ENCODE data around the gene ITPK1. TPM values are rescaled to one million over a fixed set of nuclear protein-coding genes. Genes with fewer than 3 reads are reported as not detected.

Gene ITPK1
- total RNA-seq, 2 donors from 2014 or later = 53.8 to 85.0 TPM

GRCh38 chr14:93017898-93018297, 97.8 kb downstream of the ITPK1 start:
- no peak overlapping the region for H3K4me3 ChIP-seq
- H3K36me3 ChIP-seq = peaks cover 6% of the 10 kb centered on the region
- H3K9me3 ChIP-seq = no peaks in the 10 kb centered on the region
- H3K4me1 ChIP-seq (ENCODE audit: control insufficient read depth in 1 of 2, low read depth in 2 of 2) = peaks cover 13 to 29% of the 10 kb centered on the region in 2 donors
- no peaks in the 10 kb centered on the region for H3K27me3 ChIP-seq (replicated peaks; ENCODE audit: insufficient read depth)
- DNase-seq (ENCODE audit: low spot score) = no peak
- TF ChIP-seq CTCF (IDR thresholded peaks at IDR 0.05) = no peak
- H3K27ac ChIP-seq = no peak overlapping the region
- no peak for ATAC-seq (ENCODE audit: insufficient number of reproducible peaks, low FRiP score, low read depth)

GRCh38 chr14:93017301-93017797, 98.4 kb downstream of the ITPK1 start:
- ATAC-seq (ENCODE audit: insufficient number of reproducible peaks, low FRiP score, low read depth) (no peak), DNase-seq (ENCODE audit: low spot score) (no peak)
- Histone ChIP-seq H3K27me3 (replicated peaks; ENCODE audit: insufficient read depth) (no peaks in the 10 kb centered on the region), H3K27ac (no peak overlapping the region), H3K36me3 (peaks cover 6% of the 10 kb centered on the region), H3K4me3 (no peak overlapping the region), H3K9me3 (no peaks in the 10 kb centered on the region), H3K4me1 (ENCODE audit: control insufficient read depth in 1 of 2, low read depth in 2 of 2) (peaks cover 18 to 35% of the 10 kb centered on the region in 2 donors)
- no peak for TF ChIP-seq CTCF (IDR thresholded peaks at IDR 0.05)

GRCh38 chr14:93016275-93016845, 99.4 kb downstream of the ITPK1 start:
- H3K27me3 ChIP-seq (replicated peaks; ENCODE audit: insufficient read depth) = no peaks in the 10 kb centered on the region
- no peak for TF ChIP-seq CTCF (IDR thresholded peaks at IDR 0.05)
- DNase-seq (ENCODE audit: low spot score) (no peak), ATAC-seq (ENCODE audit: insufficient number of reproducible peaks, low FRiP score, low read depth) (no peak)
- peaks cover 18 to 38% of the 10 kb centered on the region in 2 donors for H3K4me1 ChIP-seq (ENCODE audit: control insufficient read depth in 1 of 2, low read depth in 2 of 2)
- H3K4me3 ChIP-seq = no peak overlapping the region
- no peaks in the 10 kb centered on the region for H3K9me3 ChIP-seq
- peaks cover 6% of the 10 kb centered on the region for H3K36me3 ChIP-seq
- H3K27ac ChIP-seq = no peak overlapping the region

GRCh38 chr14:93015505-93015904, 100.2 kb downstream of the ITPK1 start:
- H3K27me3 ChIP-seq (replicated peaks; ENCODE audit: insufficient read depth) = no peaks in the 10 kb centered on the region
- peaks cover 6% of the 10 kb centered on the region for H3K36me3 ChIP-seq
- no peak for ATAC-seq (ENCODE audit: insufficient number of reproducible peaks, low FRiP score, low read depth)
- no peaks in the 10 kb centered on the region for H3K9me3 ChIP-seq
- peaks cover 18 to 38% of the 10 kb centered on the region in 2 donors for H3K4me1 ChIP-seq (ENCODE audit: control insufficient read depth in 1 of 2, low read depth in 2 of 2)
- no peak for DNase-seq (ENCODE audit: low spot score)
- TF ChIP-seq CTCF (IDR thresholded peaks at IDR 0.05) = no peak
- no peak overlapping the region for H3K4me3 ChIP-seq
- H3K27ac ChIP-seq = no peak overlapping the region

- Histone ChIP-seq H3K4me3 (no peak overlapping the region), H3K4me1 (ENCODE audit: control insufficient read depth in 1 of 2, low read depth in 2 of 2) (peaks cover 18 to 38% of the 10 kb centered on the region in 2 donors), H3K36me3 (peaks cover 6% of the 10 kb centered on the region), H3K27ac (no peak overlapping the region), H3K27me3 (replicated peaks; ENCODE audit: insufficient read depth) (no peaks in the 10 kb centered on the region), H3K9me3 (no peaks in the 10 kb centered on the region)
- no peak for TF ChIP-seq CTCF (IDR thresholded peaks at IDR 0.05)
- ATAC-seq (ENCODE audit: insufficient number of reproducible peaks, low FRiP score, low read depth) = no peak
- no peak for DNase-seq (ENCODE audit: low spot score)
Observed at GRCh38 chr14:93015064-93015463, 100.7 kb downstream of the ITPK1 start.
